Measurements from ENCODE around the gene KASH5. TPM values are rescaled to one million over a fixed set of nuclear protein-coding genes. Genes with fewer than 3 reads are reported as not detected.

KASH5 gene
- polyA plus RNA-seq, 1 donor: not detected

DNA sequence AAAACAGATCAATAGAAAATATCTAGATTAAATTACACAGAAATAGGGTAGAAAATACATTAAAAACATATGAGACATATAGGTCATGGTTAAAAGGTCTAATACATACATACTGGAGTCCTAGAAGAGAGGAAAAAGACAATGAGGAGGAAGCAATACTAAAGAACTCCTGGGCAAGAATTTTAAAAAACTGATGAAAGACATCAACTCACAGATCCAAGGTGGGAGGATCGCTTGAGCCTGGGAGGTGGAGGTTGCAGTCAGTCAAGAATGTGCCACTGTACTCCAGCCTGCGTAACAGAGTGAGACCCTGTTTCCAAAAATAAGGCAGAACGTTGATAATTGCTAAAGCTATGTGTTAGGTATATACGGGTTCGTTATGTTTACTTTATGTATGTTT, 5.4 kb upstream of the KASH5 start:
- H3K4me3 ChIP-seq (ENCODE audit: low read length): no peak overlapping the region
- 92% methylated on average over 3 of the region's 5 CpGs for WGBS (ENCODE audit: insufficient coverage, low lambda C conversion rate)
- no peaks in the 10 kb centered on the region for H3K4me1 ChIP-seq (ENCODE audit: control insufficient read depth, insufficient read depth, low read length)
- DNase-seq: no peak
- no peak overlapping the region for H3K27ac ChIP-seq (ENCODE audit: low read length)
- no peaks in the 10 kb centered on the region for H3K36me3 ChIP-seq (ENCODE audit: control insufficient read depth, insufficient read depth, low read length)
- H3K27me3 ChIP-seq (ENCODE audit: control insufficient read depth, insufficient read depth, low read length): no peaks in the 10 kb centered on the region
- peaks cover 4% of the 10 kb centered on the region for H3K9me3 ChIP-seq (ENCODE audit: control insufficient read depth, low read depth, low read length)

DNA sequence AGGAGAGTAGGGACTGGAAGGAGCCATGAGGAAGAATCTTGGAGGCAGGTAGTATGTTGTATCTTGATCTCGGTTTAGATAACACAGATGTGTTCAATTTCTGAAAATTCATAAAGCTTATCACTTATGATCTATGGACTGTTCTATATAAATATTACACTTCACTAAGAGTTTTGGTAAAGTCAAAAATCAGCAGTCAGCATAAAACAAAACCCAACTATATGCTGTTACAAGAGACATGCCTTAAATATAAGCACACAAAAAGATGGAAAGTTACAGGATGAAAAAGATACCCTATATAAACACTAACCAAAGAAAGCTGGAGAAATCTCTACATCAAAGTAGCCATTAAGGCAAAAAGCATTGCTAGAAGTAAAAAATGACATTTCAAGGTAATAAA, 4.5 kb upstream of the KASH5 start:
- Histone ChIP-seq H3K27ac (ENCODE audit: low read length) (no peak overlapping the region), H3K4me1 (ENCODE audit: control insufficient read depth, insufficient read depth, low read length) (no peaks in the 10 kb centered on the region), H3K4me3 (ENCODE audit: low read length) (no peak overlapping the region), H3K27me3 (ENCODE audit: control insufficient read depth, insufficient read depth, low read length) (no peaks in the 10 kb centered on the region), H3K36me3 (ENCODE audit: control insufficient read depth, insufficient read depth, low read length) (no peaks in the 10 kb centered on the region), H3K9me3 (ENCODE audit: control insufficient read depth, low read depth, low read length) (peaks cover 8% of the 10 kb centered on the region)
- no peak for DNase-seq
- no CpG with 5 or more reads among the region's 1 CpG for WGBS (ENCODE audit: insufficient coverage, low lambda C conversion rate)

- Histone ChIP-seq H3K27ac (ENCODE audit: low read length) (no peak overlapping the region), H3K4me3 (ENCODE audit: low read length) (no peak overlapping the region), H3K27me3 (ENCODE audit: control insufficient read depth, insufficient read depth, low read length) (peaks cover 18% of the 10 kb centered on the region), H3K4me1 (ENCODE audit: control insufficient read depth, insufficient read depth, low read length) (no peaks in the 10 kb centered on the region), H3K9me3 (ENCODE audit: control insufficient read depth, low read depth, low read length) (peaks cover 4% of the 10 kb centered on the region), H3K36me3 (ENCODE audit: control insufficient read depth, insufficient read depth, low read length) (no peaks in the 10 kb centered on the region)
- DNase-seq: no peak
- WGBS (ENCODE audit: insufficient coverage, low lambda C conversion rate): no CpG with 5 or more reads among the region's 20 CpGs
These were observed 1.4 kb downstream of the KASH5 start for GRCh38 chr19:49389406-49389805.

GRCh38 chr19:49390131-49390928, 2.3 kb downstream of the KASH5 start:
- Histone ChIP-seq H3K9me3 (ENCODE audit: control insufficient read depth, low read depth, low read length) (peaks cover 4% of the 10 kb centered on the region), H3K4me1 (ENCODE audit: control insufficient read depth, insufficient read depth, low read length) (no peaks in the 10 kb centered on the region), H3K27me3 (ENCODE audit: control insufficient read depth, insufficient read depth, low read length) (peaks cover 18% of the 10 kb centered on the region), H3K36me3 (ENCODE audit: control insufficient read depth, insufficient read depth, low read length) (no peaks in the 10 kb centered on the region), H3K27ac (ENCODE audit: low read length) (no peak overlapping the region), H3K4me3 (ENCODE audit: low read length) (no peak overlapping the region)
- WGBS (ENCODE audit: insufficient coverage, low lambda C conversion rate): 0% methylated on average over 1 of the region's 26 CpGs
- DNase-seq: no peak

GRCh38 chr19:49390929-49391359, 2.9 kb downstream of the KASH5 start:
- Histone ChIP-seq H3K27me3 (ENCODE audit: control insufficient read depth, insufficient read depth, low read length) (peaks cover 18% of the 10 kb centered on the region), H3K4me1 (ENCODE audit: control insufficient read depth, insufficient read depth, low read length) (no peaks in the 10 kb centered on the region), H3K36me3 (ENCODE audit: control insufficient read depth, insufficient read depth, low read length) (no peaks in the 10 kb centered on the region), H3K4me3 (ENCODE audit: low read length) (no peak overlapping the region), H3K27ac (ENCODE audit: low read length) (no peak overlapping the region), H3K9me3 (ENCODE audit: control insufficient read depth, low read depth, low read length) (peaks cover 4% of the 10 kb centered on the region)
- no peak for DNase-seq
- no CpG with 5 or more reads among the region's 9 CpGs for WGBS (ENCODE audit: insufficient coverage, low lambda C conversion rate)

GRCh38 chr19:49391581-49392399, 3.7 kb downstream of the KASH5 start:
- no peaks in the 10 kb centered on the region for H3K4me1 ChIP-seq (ENCODE audit: control insufficient read depth, insufficient read depth, low read length)
- H3K9me3 ChIP-seq (ENCODE audit: control insufficient read depth, low read depth, low read length): peaks cover 4% of the 10 kb centered on the region
- no peak overlapping the region for H3K27ac ChIP-seq (ENCODE audit: low read length)
- H3K27me3 ChIP-seq (ENCODE audit: control insufficient read depth, insufficient read depth, low read length): peaks cover 18% of the 10 kb centered on the region
- DNase-seq: peak; percentile 60 to 72
- WGBS (ENCODE audit: insufficient coverage, low lambda C conversion rate): 82% methylated on average over 4 of the region's 14 CpGs
- no peaks in the 10 kb centered on the region for H3K36me3 ChIP-seq (ENCODE audit: control insufficient read depth, insufficient read depth, low read length)
- no peak overlapping the region for H3K4me3 ChIP-seq (ENCODE audit: low read length)

GRCh38 chr19:49393881-49394280, 5.8 kb downstream of the KASH5 start:
- Histone ChIP-seq H3K27ac (ENCODE audit: low read length) (no peak overlapping the region), H3K9me3 (ENCODE audit: control insufficient read depth, low read depth, low read length) (no peaks in the 10 kb centered on the region), H3K4me1 (ENCODE audit: control insufficient read depth, insufficient read depth, low read length) (no peaks in the 10 kb centered on the region), H3K36me3 (ENCODE audit: control insufficient read depth, insufficient read depth, low read length) (no peaks in the 10 kb centered on the region), H3K27me3 (ENCODE audit: control insufficient read depth, insufficient read depth, low read length) (peaks cover 18% of the 10 kb centered on the region), H3K4me3 (ENCODE audit: low read length) (no peak overlapping the region)
- DNase-seq: no peak
- no CpG with 5 or more reads among the region's 5 CpGs for WGBS (ENCODE audit: insufficient coverage, low lambda C conversion rate)

DNA sequence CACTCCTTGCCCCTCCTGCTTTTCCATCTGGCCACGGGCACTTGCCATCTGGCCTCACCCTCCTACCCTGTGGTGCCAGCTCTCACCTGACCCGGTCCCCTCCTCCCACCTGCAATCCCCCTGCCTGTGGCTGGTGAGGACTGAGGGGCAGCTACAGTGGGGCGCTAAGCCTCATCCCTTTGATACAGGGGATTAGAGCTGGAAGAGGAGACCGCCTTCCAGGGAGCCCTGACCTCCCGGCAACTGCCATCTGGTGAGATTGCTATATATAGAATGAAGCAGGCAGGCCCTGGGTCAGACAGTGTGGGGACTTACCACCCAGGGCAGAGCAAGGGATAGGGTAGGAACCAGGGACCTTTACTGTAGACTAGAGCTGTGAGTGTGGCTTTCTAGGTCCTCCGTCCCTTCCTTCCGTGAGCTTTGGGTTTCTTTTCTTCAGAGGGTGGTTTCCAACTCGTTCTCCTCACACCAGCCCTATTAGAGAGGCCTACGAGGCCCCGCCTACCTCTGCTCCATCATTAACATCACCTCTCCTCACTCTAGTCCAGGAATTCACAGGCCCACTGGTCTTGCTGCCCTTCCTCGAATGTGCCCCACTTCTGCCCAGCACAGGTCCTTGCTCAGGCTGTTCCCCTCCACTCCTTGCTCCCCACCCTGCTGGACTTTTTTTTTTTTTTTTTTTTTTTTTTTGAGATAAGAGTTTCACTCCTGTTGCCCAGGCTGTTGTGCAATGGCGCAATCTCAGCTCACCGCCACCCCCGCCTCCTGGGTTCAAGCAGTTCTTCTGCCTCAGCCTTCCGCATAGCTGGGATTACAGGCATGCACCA, 7.7 kb downstream of the KASH5 start:
- no CpG with 5 or more reads among the region's 15 CpGs for WGBS (ENCODE audit: insufficient coverage, low lambda C conversion rate)
- no peak for DNase-seq
- Histone ChIP-seq H3K9me3 (ENCODE audit: control insufficient read depth, low read depth, low read length) (no peaks in the 10 kb centered on the region), H3K27ac (ENCODE audit: low read length) (no peak overlapping the region), H3K4me3 (ENCODE audit: low read length) (no peak overlapping the region), H3K27me3 (ENCODE audit: control insufficient read depth, insufficient read depth, low read length) (peaks cover 15% of the 10 kb centered on the region), H3K36me3 (ENCODE audit: control insufficient read depth, insufficient read depth, low read length) (no peaks in the 10 kb centered on the region), H3K4me1 (ENCODE audit: control insufficient read depth, insufficient read depth, low read length) (no peaks in the 10 kb centered on the region)

DNA sequence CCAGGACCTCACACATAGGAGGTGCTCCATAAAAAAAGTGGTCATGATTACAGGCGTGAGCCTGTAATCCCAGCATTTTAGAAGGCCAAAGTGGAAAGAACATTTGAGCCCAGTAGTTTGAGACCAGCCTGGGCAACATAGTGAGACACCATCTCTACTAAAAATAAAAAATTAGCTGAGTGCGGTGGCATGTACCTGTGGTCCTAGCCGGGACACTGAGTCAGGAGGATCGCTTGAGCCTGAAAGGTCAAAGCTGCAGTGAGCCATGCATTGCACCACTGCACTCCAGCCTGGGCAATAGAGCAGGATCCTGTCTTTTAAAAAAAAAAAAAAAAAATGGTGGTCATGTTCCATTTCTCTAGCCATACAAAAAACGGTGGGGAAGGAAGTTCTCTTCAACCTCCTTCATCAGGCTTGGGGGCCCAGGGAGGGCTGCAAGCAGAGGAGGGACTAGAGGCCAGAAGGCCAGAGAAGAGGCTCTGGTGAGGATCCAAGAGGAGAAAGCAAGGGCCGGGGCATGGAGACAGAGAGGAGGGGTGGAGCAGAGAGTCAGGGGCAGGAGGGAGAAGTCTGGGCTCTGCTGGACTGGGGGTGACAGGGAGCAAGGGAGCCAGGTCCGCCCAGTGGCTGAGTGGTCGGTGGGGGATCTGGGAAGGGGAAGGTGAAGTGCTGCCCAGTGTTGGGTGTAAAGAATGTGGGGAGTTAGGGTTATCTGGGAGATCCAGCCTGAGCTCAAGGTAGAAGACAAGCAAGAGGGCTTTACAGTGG, 8.9 kb downstream of the KASH5 start:
- 40% methylated on average over 1 of the region's 8 CpGs for WGBS (ENCODE audit: insufficient coverage, low lambda C conversion rate)
- Histone ChIP-seq H3K36me3 (ENCODE audit: control insufficient read depth, insufficient read depth, low read length) (no peaks in the 10 kb centered on the region), H3K27ac (ENCODE audit: low read length) (no peak overlapping the region), H3K4me1 (ENCODE audit: control insufficient read depth, insufficient read depth, low read length) (no peaks in the 10 kb centered on the region), H3K27me3 (ENCODE audit: control insufficient read depth, insufficient read depth, low read length) (peaks cover 6% of the 10 kb centered on the region), H3K4me3 (ENCODE audit: low read length) (no peak overlapping the region), H3K9me3 (ENCODE audit: control insufficient read depth, low read depth, low read length) (no peaks in the 10 kb centered on the region)
- DNase-seq: no peak

Measured in large intestine (tissue), 3 donors.